GM12864 (cell line): ENCODE measurements around the gene NRROS.

ENCODE experiments used
- DNase-seq: peaks from one replicate; pipeline ENCODE4 v3.0.0-alpha.2; 2011; ENCODE audit warnings: low read depth
- H3K4me3 ChIP-seq: 2 replicates; pipeline ENCODE4 v1.5.1; 2011; ENCODE audit warnings: mild to moderate bottlenecking, low read depth, low read length, control low read depth
- TF ChIP-seq, protein P1 (sequence below): IDR thresholded peaks from 2 replicates; pipeline ENCODE4 v1.5.1; 2011; ENCODE audit warnings: low read depth, mild to moderate bottlenecking, moderate library complexity, low read length, control low read depth, inconsistent platforms; ENCODE audit errors: missing control alignments

The NRROS gene

GRCh38 chr3:196708467-196708866 is 69.0 kb downstream of the NRROS start:
- TF ChIP-seq, protein P1, sequence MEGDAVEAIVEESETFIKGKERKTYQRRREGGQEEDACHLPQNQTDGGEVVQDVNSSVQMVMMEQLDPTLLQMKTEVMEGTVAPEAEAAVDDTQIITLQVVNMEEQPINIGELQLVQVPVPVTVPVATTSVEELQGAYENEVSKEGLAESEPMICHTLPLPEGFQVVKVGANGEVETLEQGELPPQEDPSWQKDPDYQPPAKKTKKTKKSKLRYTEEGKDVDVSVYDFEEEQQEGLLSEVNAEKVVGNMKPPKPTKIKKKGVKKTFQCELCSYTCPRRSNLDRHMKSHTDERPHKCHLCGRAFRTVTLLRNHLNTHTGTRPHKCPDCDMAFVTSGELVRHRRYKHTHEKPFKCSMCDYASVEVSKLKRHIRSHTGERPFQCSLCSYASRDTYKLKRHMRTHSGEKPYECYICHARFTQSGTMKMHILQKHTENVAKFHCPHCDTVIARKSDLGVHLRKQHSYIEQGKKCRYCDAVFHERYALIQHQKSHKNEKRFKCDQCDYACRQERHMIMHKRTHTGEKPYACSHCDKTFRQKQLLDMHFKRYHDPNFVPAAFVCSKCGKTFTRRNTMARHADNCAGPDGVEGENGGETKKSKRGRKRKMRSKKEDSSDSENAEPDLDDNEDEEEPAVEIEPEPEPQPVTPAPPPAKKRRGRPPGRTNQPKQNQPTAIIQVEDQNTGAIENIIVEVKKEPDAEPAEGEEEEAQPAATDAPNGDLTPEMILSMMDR: no peak
- H3K4me3 ChIP-seq: no peak overlapping the region
- DNase-seq: no peak
